ENCODE measurements around the gene ANAPC5.

ANAPC5 gene

DNA sequence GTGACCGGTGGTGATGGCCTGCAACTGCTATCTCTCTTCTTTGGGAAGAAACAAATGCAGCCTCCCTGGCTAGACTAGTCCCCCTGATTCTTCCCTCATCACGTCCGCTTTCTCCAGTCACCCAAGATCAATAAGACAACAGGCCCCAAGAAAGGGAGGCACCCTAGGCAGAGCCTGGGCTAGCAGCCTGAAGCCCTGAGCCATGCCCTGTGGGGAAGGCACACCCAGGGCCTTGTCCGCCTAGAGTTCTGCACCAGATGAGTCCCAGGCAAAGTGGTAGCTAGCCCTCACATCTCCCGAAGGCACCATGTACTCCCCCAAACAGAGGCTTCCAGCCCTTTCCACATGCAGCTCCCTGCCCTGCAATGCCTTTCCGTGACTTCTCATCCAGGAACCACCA lies 90.8 kb downstream of the ANAPC5 start:
- Histone ChIP-seq H3K9me3 (ENCODE audit: insufficient read depth, low read depth, low read length) (no peaks in the 10 kb centered on the region), H3K27me3 (ENCODE audit: insufficient read depth, low read length) (no peaks in the 10 kb centered on the region), H3K4me1 (ENCODE audit: insufficient read depth, low read length) (no peaks in the 10 kb centered on the region), H3K4me3 (ENCODE audit: low read length) (no peak overlapping the region), H3K9ac (ENCODE audit: low read depth, low read length) (no peak overlapping the region), H3K36me3 (ENCODE audit: insufficient read depth, low read depth, low read length) (peaks cover 60% of the 10 kb centered on the region), H3K27ac (ENCODE audit: low read length) (no peak overlapping the region)

- no peaks in the 10 kb centered on the region for H3K27me3 ChIP-seq (ENCODE audit: insufficient read depth, low read length)
- H3K4me1 ChIP-seq (ENCODE audit: insufficient read depth, low read length), result no peaks in the 10 kb centered on the region
- no peaks in the 10 kb centered on the region for H3K9me3 ChIP-seq (ENCODE audit: insufficient read depth, low read depth, low read length)
- no peak overlapping the region for H3K9ac ChIP-seq (ENCODE audit: low read depth, low read length)
- no peak overlapping the region for H3K4me3 ChIP-seq (ENCODE audit: low read length)
- H3K27ac ChIP-seq (ENCODE audit: low read length), result no peak overlapping the region
- H3K36me3 ChIP-seq (ENCODE audit: insufficient read depth, low read depth, low read length), result peaks cover 63% of the 10 kb centered on the region
Observed at GRCh38 chr12:121260091-121260490, 92.1 kb downstream of the ANAPC5 start.

DNA sequence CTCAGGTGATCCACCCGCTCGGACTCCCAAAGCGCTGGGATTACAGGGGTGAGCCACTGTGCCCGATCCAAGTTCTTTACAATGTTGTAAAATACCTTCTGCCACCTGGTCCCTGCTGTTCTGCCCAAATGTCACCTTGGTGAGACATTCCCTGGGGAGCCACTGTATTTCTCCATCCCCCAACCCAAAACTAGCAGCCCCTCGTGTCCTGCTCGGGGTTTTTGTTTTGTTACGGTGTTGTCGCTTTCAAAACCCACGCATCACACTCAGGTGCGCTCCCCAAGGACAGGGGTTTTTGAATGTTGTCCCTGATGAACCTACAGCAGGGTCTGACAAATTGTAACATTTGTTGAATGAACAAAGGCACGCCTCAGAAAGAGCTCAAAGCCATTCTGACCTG lies 93.1 kb downstream of the ANAPC5 start:
- no peak overlapping the region for H3K9ac ChIP-seq (ENCODE audit: low read depth, low read length)
- no peak overlapping the region for H3K27ac ChIP-seq (ENCODE audit: low read length)
- no peaks in the 10 kb centered on the region for H3K27me3 ChIP-seq (ENCODE audit: insufficient read depth, low read length)
- no peak overlapping the region for H3K4me3 ChIP-seq (ENCODE audit: low read length)
- peaks cover 65% of the 10 kb centered on the region for H3K36me3 ChIP-seq (ENCODE audit: insufficient read depth, low read depth, low read length)
- H3K4me1 ChIP-seq (ENCODE audit: insufficient read depth, low read length), result no peaks in the 10 kb centered on the region
- H3K9me3 ChIP-seq (ENCODE audit: insufficient read depth, low read depth, low read length), result no peaks in the 10 kb centered on the region
